ENCODE data around the gene ATG4D.

DNA sequence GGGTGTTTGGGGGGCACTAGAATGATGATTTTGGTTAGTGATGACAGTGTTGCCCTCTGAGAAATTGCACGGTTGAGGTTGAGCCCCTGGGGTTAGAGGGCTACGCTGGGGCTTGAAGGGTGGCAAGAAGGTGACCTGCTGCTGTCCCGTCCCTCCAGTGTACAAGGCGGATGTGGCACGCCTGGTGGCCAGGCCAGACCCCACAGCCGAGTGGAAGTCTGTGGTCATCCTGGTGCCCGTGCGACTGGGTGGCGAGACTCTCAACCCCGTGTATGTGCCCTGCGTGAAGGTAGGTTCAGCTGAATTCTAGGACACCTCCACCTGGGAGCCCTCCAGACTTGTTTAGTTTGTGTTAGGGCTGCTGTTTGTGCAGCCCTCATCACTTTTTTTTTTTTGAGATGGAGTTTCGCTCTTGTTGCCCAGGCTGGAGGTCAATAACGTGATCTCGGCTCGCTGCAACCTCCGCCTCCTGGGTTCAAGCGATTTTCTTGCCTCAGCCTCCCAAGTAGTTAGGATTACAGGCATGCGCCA, 5.1 kb downstream of the ATG4D start:
- TF ChIP-seq, protein P1, sequence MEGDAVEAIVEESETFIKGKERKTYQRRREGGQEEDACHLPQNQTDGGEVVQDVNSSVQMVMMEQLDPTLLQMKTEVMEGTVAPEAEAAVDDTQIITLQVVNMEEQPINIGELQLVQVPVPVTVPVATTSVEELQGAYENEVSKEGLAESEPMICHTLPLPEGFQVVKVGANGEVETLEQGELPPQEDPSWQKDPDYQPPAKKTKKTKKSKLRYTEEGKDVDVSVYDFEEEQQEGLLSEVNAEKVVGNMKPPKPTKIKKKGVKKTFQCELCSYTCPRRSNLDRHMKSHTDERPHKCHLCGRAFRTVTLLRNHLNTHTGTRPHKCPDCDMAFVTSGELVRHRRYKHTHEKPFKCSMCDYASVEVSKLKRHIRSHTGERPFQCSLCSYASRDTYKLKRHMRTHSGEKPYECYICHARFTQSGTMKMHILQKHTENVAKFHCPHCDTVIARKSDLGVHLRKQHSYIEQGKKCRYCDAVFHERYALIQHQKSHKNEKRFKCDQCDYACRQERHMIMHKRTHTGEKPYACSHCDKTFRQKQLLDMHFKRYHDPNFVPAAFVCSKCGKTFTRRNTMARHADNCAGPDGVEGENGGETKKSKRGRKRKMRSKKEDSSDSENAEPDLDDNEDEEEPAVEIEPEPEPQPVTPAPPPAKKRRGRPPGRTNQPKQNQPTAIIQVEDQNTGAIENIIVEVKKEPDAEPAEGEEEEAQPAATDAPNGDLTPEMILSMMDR (IDR thresholded peaks at IDR 0.05) = no peak
- TF ChIP-seq EP300 (IDR thresholded peaks at IDR 0.05) (no peak), POLR2AphosphoS5 (IDR thresholded peaks at IDR 0.05) (no peak)

Data from upper lobe of left lung (tissue), 4 donors.